ENCODE data around the gene GTF3C1.
A peak's percentile ranks its signal among the peaks of the same experiment; 100 is the strongest.

- no peak for TF ChIP-seq TAF1 (IDR thresholded peaks at IDR 0.05; ENCODE audit: low read depth, low read length)
- TF ChIP-seq POLR2AphosphoS5 (IDR thresholded peaks at IDR 0.05; ENCODE audit: low read depth, low read length), result peak; percentile 66
- TF ChIP-seq POLR2A (IDR thresholded peaks at IDR 0.05; ENCODE audit: low read depth, low read length), result peak; percentile 48
- peak; percentile 21; the same call in 1 of the 2 replicates for TF ChIP-seq POU2F2 (IDR thresholded peaks at IDR 0.05; ENCODE audit: low read depth, low read length)
Observed at GRCh38 chr16:27452569-27453493, 96.9 kb downstream of the GTF3C1 start.
